Mesenchymal stem cell (in vitro differentiated cells and primary cell): ENCODE results near the gene DIAPH2.
A peak's percentile ranks its signal among the peaks of the same experiment; 100 is the strongest.
"Not testable (repeated sequence)": the region's sequence is repeated elsewhere in the genome, so short reads cannot be mapped to it uniquely, and the experiment has no call there.

Experiments
- DNase-seq: peaks from one replicate; pipeline ENCODE4 v3.0.0-alpha.2; 2013
- H2AFZ ChIP-seq: one replicate; pipeline ENCODE4 v1.6.1; 2013; ENCODE audit warnings: low read depth, mild to moderate bottlenecking, control low read depth, inconsistent platforms, low read length, moderate library complexity
- H2AK5ac ChIP-seq: 2 replicates; pipeline ENCODE4 v1.6.1; 2013; ENCODE audit warnings: low read length, moderate library complexity, mild to moderate bottlenecking, inconsistent platforms; ENCODE audit not compliant: severe bottlenecking
- H2BK120ac ChIP-seq: one replicate; pipeline ENCODE4 v1.6.1; 2013; ENCODE audit warnings: low read depth, mild to moderate bottlenecking, inconsistent platforms, low read length, moderate library complexity
- H2BK12ac ChIP-seq, 2 experiments: one replicate each; pipeline ENCODE4 v1.6.1; 2013; ENCODE audit warnings: inconsistent platforms in 2 of 2, low read length in 2 of 2, mild to moderate bottlenecking in 2 of 2, moderate library complexity in 2 of 2, control low read depth in 1 of 2
- H2BK15ac ChIP-seq: one replicate; pipeline ENCODE4 v1.6.1; 2013; ENCODE audit warnings: mild to moderate bottlenecking, low read depth, inconsistent platforms; ENCODE audit not compliant: poor library complexity, severe bottlenecking
- H2BK5ac ChIP-seq: 2 replicates; pipeline ENCODE4 v1.6.1; 2013; ENCODE audit warnings: low read depth, mild to moderate bottlenecking, low read length, control low read depth, inconsistent platforms; ENCODE audit not compliant: poor library complexity, severe bottlenecking
- H3K14ac ChIP-seq, 2 experiments: one replicate each; pipeline ENCODE4 v1.6.1; 2013; ENCODE audit warnings: inconsistent platforms in 2 of 2, low read length in 2 of 2, control low read depth in 1 of 2, mild to moderate bottlenecking in 1 of 2, moderate library complexity in 1 of 2
- H3K18ac ChIP-seq, 2 experiments: one replicate each; pipeline ENCODE4 v1.6.1; 2013; ENCODE audit warnings: inconsistent platforms in 2 of 2, low read length in 2 of 2, control low read depth in 1 of 2, low read depth in 1 of 2, mild to moderate bottlenecking in 1 of 2
- H3K23ac ChIP-seq, 2 experiments: one replicate each; pipeline ENCODE4 v1.6.1; 2013; ENCODE audit warnings: inconsistent platforms in 2 of 2, low read length in 2 of 2, mild to moderate bottlenecking in 2 of 2, moderate library complexity in 2 of 2, control low read depth in 1 of 2
- H3K27ac ChIP-seq: 2 replicates; pipeline ENCODE4 v1.5.1; 2013; ENCODE audit warnings: mild to moderate bottlenecking, moderate library complexity, low read length, control low read depth, inconsistent platforms; ENCODE audit not compliant: poor library complexity, severe bottlenecking
- H3K27me3 ChIP-seq, 2 experiments: 2 replicates each; pipeline versions ENCODE4 v1.6.1 to v1.7.0; 2013; ENCODE audit warnings: low read length in 2 of 2, mild to moderate bottlenecking in 2 of 2, moderate library complexity in 2 of 2, control low read depth in 1 of 2, inconsistent platforms in 1 of 2; ENCODE audit not compliant: control insufficient read depth in 1 of 2, insufficient read depth in 1 of 2
- H3K36me3 ChIP-seq, 2 experiments: 2 replicates each; pipeline versions ENCODE4 v1.6.1 to v1.7.0; 2013; ENCODE audit warnings: low read length in 2 of 2, control low read depth in 1 of 2, inconsistent platforms in 1 of 2, low read depth in 1 of 2, mild to moderate bottlenecking in 1 of 2; ENCODE audit not compliant: insufficient read depth in 2 of 2, control insufficient read depth in 1 of 2
- H3K4ac ChIP-seq, 2 experiments: one replicate each; pipeline ENCODE4 v1.6.1; 2013; ENCODE audit warnings: inconsistent platforms in 2 of 2, low read length in 2 of 2, mild to moderate bottlenecking in 2 of 2, moderate library complexity in 2 of 2, control low read depth in 1 of 2, low read depth in 1 of 2
- H3K4me1 ChIP-seq: 2 replicates; pipeline ENCODE4 v1.6.1; 2013; ENCODE audit warnings: low read depth, low read length, control low read depth; ENCODE audit not compliant: control insufficient read depth, insufficient read depth
- H3K4me2 ChIP-seq: 2 replicates; pipeline ENCODE4 v1.6.1; 2013; ENCODE audit warnings: low read length, mild to moderate bottlenecking, inconsistent platforms; ENCODE audit not compliant: poor library complexity, severe bottlenecking
- H3K4me3 ChIP-seq, 2 experiments: 2 replicates each; pipeline versions ENCODE4 v1.5.1 to v1.7.0; 2013; ENCODE audit warnings: low read length in 2 of 2, mild to moderate bottlenecking in 2 of 2, control low read depth in 1 of 2, low read depth in 1 of 2; ENCODE audit not compliant: insufficient read depth in 1 of 2
- H3K79me1 ChIP-seq: replicated peaks from 2 replicates; pipeline ENCODE4 v1.6.1; 2013; ENCODE audit warnings: mild to moderate bottlenecking, control low read depth, low read length, inconsistent platforms; ENCODE audit not compliant: poor library complexity, severe bottlenecking
- H3K9ac ChIP-seq: 2 replicates; pipeline ENCODE4 v1.7.0; 2013; ENCODE audit warnings: mild to moderate bottlenecking, low read length, moderate library complexity
- H3K9me3 ChIP-seq: 2 replicates; pipeline ENCODE4 v1.7.0; 2013; ENCODE audit warnings: mild to moderate bottlenecking, low read length; ENCODE audit not compliant: control insufficient read depth
- H4K8ac ChIP-seq: one replicate; pipeline ENCODE4 v1.6.1; 2013; ENCODE audit warnings: inconsistent platforms, mild to moderate bottlenecking, low read length, moderate library complexity
- H4K91ac ChIP-seq: one replicate; pipeline ENCODE4 v1.6.1; 2013; ENCODE audit warnings: mild to moderate bottlenecking, low read length, inconsistent platforms
- whole genome bisulfite sequencing: methylation state at CpG from one replicate; pipeline ENCODE4 v1.1.7; 2013; ENCODE audit warnings: mixed read lengths; 5-methylcytosine and 5-hydroxymethylcytosine counted together

Gene DIAPH2

GRCh38 chrX:96841866-96842265 lies 157.2 kb downstream of the DIAPH2 start:
- not testable (repeated sequence) for H3K36me3 ChIP-seq, H3K27ac ChIP-seq, H2AK5ac ChIP-seq, H3K4me3 ChIP-seq, H3K79me1 ChIP-seq, H3K27me3 ChIP-seq, H3K4me1 ChIP-seq, H3K4me2 ChIP-seq, H3K23ac ChIP-seq, H3K14ac ChIP-seq, H3K18ac ChIP-seq, H4K8ac ChIP-seq, H3K9ac ChIP-seq, H2BK15ac ChIP-seq, DNase-seq, H3K4ac ChIP-seq, H4K91ac ChIP-seq, H2AFZ ChIP-seq, H2BK5ac ChIP-seq, H2BK120ac ChIP-seq, H2BK12ac ChIP-seq, H3K9me3 ChIP-seq
- whole genome bisulfite sequencing = 61% methylated on average over 3 of the region's 3 CpGs

GRCh38 chrX:96843566-96843965 lies 158.9 kb downstream of the DIAPH2 start:
- no peak overlapping the region for H3K4ac ChIP-seq
- H2BK120ac ChIP-seq = no peak overlapping the region
- H3K36me3 ChIP-seq = no peaks in the 10 kb centered on the region
- no peak overlapping the region for H2BK15ac ChIP-seq
- no peak overlapping the region for H2BK5ac ChIP-seq
- no peaks in the 10 kb centered on the region for H3K9me3 ChIP-seq
- H3K27ac ChIP-seq = no peak overlapping the region
- H3K4me2 ChIP-seq = no peak overlapping the region
- no peak overlapping the region for H3K9ac ChIP-seq
- no peak overlapping the region for H3K18ac ChIP-seq
- H2AK5ac ChIP-seq = no peak overlapping the region
- H3K14ac ChIP-seq = no peak overlapping the region
- WGBS = 25% methylated on average over 2 of the region's 5 CpGs
- H3K23ac ChIP-seq = no peak overlapping the region
- peak; percentile 20 for DNase-seq
- no peak overlapping the region for H3K4me3 ChIP-seq
- no peak overlapping the region for H4K91ac ChIP-seq
- no peak overlapping the region for H2AFZ ChIP-seq
- H4K8ac ChIP-seq = no peak overlapping the region
- H3K79me1 ChIP-seq = no peaks in the 10 kb centered on the region
- H3K4me1 ChIP-seq = no peaks in the 10 kb centered on the region
- no peak overlapping the region for H2BK12ac ChIP-seq
- no peaks in the 10 kb centered on the region for H3K27me3 ChIP-seq

- H3K4me3 ChIP-seq = no peak overlapping the region
- H2BK5ac ChIP-seq = no peak overlapping the region
- H2BK12ac ChIP-seq = no peak overlapping the region
- no peak overlapping the region for H3K14ac ChIP-seq
- no peak overlapping the region for H3K27ac ChIP-seq
- H3K79me1 ChIP-seq = no peaks in the 10 kb centered on the region
- H2AK5ac ChIP-seq = no peak overlapping the region
- H3K36me3 ChIP-seq = no peaks in the 10 kb centered on the region
- no peaks in the 10 kb centered on the region for H3K27me3 ChIP-seq
- 97% methylated on average over 1 of the region's 1 CpG for WGBS
- H2AFZ ChIP-seq = no peak overlapping the region
- H4K8ac ChIP-seq = no peak overlapping the region
- H3K9me3 ChIP-seq = no peaks in the 10 kb centered on the region
- H3K4ac ChIP-seq = no peak overlapping the region
- no peak overlapping the region for H3K4me2 ChIP-seq
- no peak overlapping the region for H3K23ac ChIP-seq
- H3K9ac ChIP-seq = no peak overlapping the region
- no peak overlapping the region for H2BK120ac ChIP-seq
- no peak overlapping the region for H2BK15ac ChIP-seq
- H4K91ac ChIP-seq = no peak overlapping the region
- no peak overlapping the region for H3K18ac ChIP-seq
- no peaks in the 10 kb centered on the region for H3K4me1 ChIP-seq
- no peak for DNase-seq
Observed at GRCh38 chrX:96846841-96847240, 162.2 kb downstream of the DIAPH2 start.

GRCh38 chrX:96859422-96859821 lies 174.8 kb downstream of the DIAPH2 start:
- not testable (repeated sequence) for H3K9me3 ChIP-seq, H3K36me3 ChIP-seq, H3K4ac ChIP-seq, H3K9ac ChIP-seq, H3K14ac ChIP-seq, H3K79me1 ChIP-seq, H3K27me3 ChIP-seq, H4K91ac ChIP-seq, H4K8ac ChIP-seq, H3K4me2 ChIP-seq, H3K27ac ChIP-seq, H2BK5ac ChIP-seq, DNase-seq, H2AK5ac ChIP-seq, H2AFZ ChIP-seq, H2BK15ac ChIP-seq, H3K4me1 ChIP-seq, H3K4me3 ChIP-seq, H3K23ac ChIP-seq, H2BK12ac ChIP-seq, H3K18ac ChIP-seq, H2BK120ac ChIP-seq
- WGBS = 93% methylated on average over 4 of the region's 4 CpGs
